ENCODE measurements around the gene IL27RA.

The IL27RA gene

GRCh38 chr19:14031719-14032480 lies at the start of gene IL27RA:
TSS of gene IL27RA (plus strand) at chr19:14031762. CDS start at chr19:14031873, 111 bp downstream.
- peak; percentile 80 for DNase-seq

- no peak for DNase-seq
These were observed 49.5 kb upstream of the IL27RA start for GRCh38 chr19:13981988-13982501.

- DNase-seq = no peak
These were observed 48.8 kb upstream of the IL27RA start for GRCh38 chr19:13982773-13983172.

- peak; percentile 35 for DNase-seq
These were observed 48.2 kb upstream of the IL27RA start for GRCh38 chr19:13983213-13983889.

- DNase-seq = no peak
These were observed 47.4 kb upstream of the IL27RA start for GRCh38 chr19:13984186-13984585.

GRCh38 chr19:13984875-13985741 lies 46.5 kb upstream of the IL27RA start:
- DNase-seq = peak; percentile 57

GRCh38 chr19:13985771-13986347 lies 45.7 kb upstream of the IL27RA start:
- no peak for DNase-seq

GRCh38 chr19:13986348-13986904 lies 45.1 kb upstream of the IL27RA start:
- DNase-seq = peak; percentile 98

- DNase-seq = no peak
These were observed 44.3 kb upstream of the IL27RA start for GRCh38 chr19:13987101-13987890.

- no peak for DNase-seq
These were observed 42.1 kb upstream of the IL27RA start for GRCh38 chr19:13989487-13989886.

- DNase-seq = no peak
These were observed 41.5 kb upstream of the IL27RA start for GRCh38 chr19:13990085-13990484.

GRCh38 chr19:13992025-13992424 lies 39.5 kb upstream of the IL27RA start:
- DNase-seq = no peak

- no peak for DNase-seq
These were observed 37.8 kb upstream of the IL27RA start for GRCh38 chr19:13993590-13994300.

GRCh38 chr19:13995017-13995728 lies 36.4 kb upstream of the IL27RA start:
- no peak for DNase-seq

GRCh38 chr19:13995878-13996765 lies 35.4 kb upstream of the IL27RA start:
- no peak for DNase-seq

- no peak for DNase-seq
These were observed 34.5 kb upstream of the IL27RA start for GRCh38 chr19:13996928-13997630.

GRCh38 chr19:13997631-13997962 lies 34.0 kb upstream of the IL27RA start:
- DNase-seq = no peak

GRCh38 chr19:13998426-13998825 lies 33.1 kb upstream of the IL27RA start:
- DNase-seq = no peak

- DNase-seq = no peak
These were observed 32.5 kb upstream of the IL27RA start for GRCh38 chr19:13999085-13999484.
